ENCODE data around the gene WDR62.
"Not testable (repeated sequence)": the region's sequence is repeated elsewhere in the genome, so short reads cannot be mapped to it uniquely, and the experiment has no call there.

Gene WDR62

DNA sequence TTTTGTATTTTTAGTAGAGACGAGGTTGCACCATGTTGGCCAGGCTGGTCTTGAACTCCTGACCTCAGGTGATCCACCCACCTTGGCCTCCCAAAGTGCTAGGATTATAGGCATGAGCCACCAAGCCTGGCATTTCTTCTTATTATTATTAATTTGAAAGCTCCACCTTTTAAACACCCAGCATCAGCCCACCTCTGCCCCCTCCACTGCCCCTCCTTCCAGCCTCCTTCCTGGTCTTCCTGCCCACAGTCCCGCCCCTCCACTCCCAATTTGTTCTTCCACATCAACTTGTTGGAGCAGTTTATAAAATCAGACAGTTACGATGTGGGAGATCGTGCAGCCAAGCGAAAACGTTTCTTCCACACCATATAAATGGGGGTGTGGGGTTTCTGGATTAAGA, 14.2 kb upstream of the WDR62 start:
- FAIRE-seq = no peak

DNA sequence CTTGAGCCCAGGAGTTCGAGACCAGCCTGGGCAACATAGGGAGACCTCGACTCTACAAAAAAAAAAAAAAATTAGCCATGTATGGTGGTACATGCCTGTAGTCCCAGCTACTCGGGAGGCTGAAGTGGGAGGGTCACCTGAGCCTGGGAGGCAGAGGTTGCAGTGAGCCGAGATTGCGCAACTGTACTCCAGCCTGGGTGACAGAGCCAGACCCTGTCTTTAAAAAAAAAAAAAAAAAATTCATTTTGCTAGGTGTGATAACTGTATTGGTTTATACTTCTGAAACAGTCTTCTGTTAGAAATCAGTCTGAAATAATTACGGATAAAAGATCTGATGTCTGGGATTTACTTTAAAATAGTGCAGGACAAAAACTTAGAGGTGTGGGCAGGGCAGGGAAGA, 13.6 kb upstream of the WDR62 start:
- FAIRE-seq = not testable (repeated sequence)

DNA sequence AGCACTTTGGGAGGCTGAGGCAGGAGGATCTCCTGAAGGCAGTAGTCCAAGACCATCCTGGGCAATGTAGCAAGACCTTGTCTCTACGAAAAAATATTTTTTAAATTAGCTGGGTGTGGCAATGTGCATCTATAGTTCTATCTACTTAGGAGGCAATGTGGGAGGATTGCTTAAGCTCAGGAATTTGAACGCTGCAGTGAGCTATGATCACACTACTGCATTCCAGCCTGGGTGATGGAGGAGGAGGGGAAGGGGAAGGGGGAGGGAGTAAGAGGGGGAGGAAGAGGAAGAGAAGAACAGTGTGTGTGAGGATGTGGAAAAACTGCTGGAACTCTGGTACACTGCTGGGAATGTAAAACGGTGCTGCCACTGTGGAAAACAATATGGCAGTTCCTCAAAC, 12.9 kb upstream of the WDR62 start:
- no peak for FAIRE-seq

DNA sequence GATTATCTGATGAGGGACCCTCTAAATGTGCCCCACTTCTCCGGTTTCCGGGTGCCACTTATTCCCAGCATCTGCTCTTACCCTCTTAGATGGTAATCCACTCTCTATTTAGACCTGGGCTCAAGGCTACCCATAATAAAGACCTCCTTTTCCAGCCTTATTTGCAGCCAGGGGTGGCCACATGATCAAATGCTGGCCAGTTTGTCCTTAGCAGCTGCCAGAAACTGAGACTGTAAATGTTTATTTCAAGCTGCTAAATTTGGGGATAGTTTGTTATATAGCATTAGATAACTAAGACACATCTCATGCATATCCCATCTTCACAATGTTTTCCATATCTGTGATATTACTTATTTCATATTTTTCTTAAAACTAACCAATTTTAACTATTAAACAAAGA, 10.7 kb upstream of the WDR62 start:
- FAIRE-seq = no peak

DNA sequence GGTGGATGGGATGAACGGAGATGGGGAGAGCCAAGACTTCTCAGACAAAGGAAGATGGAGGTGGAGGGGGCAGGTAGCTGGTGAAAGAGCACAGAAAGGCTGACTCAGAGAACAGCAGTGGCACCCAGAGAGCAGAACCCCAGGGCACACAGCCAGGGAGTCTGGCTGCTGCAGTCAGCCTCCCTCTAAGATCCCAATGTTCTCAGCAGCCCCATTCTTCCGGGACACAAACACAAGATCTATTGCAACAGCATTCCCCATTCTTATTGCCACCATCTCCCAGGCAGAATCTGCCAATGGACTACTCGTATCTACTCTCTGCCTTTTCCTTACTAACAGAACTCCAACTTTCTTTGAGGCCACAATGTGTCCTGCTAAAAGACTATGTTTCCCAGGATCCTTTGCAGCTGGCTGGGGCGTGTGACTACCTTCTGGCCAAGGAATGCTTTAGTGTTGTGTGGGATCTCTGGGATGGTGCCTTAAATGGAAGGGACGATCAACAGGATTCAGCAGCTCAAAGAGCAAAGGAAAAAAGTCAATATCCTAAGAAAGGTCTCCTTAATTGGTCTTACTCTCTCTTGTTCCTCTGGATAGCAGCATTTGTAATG, 8.2 kb upstream of the WDR62 start:
- no peak for FAIRE-seq

DNA sequence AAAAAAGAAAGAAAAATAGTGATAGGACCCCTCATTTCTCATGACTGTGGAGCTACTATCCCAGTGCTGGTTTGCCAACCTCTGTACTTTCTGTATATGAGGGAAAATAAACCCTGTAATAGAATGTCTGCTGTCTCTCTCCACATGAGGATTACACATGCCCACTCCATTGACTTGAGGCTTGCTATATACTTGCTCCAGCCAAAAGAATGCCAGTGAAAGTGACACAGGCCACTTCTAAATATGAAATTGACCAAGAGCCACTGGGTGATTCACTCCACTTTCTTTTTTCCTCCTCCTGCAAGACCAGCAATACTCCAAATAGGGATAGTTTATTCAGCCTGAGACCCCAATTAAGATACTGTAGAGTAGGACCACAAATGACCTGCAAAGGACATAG, 6.9 kb upstream of the WDR62 start:
- FAIRE-seq = no peak

DNA sequence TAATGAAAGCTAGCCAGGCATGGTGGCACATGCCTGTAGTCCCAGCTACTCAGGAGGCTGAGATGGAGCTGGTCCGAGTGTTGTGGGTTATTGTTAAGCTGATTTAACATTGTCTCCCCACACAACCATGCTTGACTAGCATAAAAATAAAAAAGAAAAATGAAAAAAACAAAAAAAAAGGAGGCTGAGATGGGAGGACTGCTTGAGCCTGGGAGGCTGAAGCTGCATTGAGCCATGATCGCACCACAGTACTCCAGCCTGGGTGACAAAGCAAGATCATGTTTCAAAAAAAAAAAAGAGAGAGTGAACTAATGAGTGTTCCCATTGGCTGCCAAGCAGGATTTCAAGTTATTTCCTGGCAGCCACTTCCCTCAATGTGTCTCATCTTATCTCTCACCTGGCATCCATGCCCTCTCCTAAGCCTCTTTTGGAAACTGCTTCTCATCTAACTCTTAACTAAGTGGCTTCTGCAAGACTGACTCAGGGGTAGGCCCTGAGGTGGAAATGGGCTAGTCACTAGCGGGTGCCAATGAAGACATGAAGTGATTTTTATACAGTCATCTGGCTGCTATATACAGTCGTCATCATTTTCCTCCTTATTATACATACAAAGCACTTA, 5.5 kb upstream of the WDR62 start:
- FAIRE-seq = no peak

DNA sequence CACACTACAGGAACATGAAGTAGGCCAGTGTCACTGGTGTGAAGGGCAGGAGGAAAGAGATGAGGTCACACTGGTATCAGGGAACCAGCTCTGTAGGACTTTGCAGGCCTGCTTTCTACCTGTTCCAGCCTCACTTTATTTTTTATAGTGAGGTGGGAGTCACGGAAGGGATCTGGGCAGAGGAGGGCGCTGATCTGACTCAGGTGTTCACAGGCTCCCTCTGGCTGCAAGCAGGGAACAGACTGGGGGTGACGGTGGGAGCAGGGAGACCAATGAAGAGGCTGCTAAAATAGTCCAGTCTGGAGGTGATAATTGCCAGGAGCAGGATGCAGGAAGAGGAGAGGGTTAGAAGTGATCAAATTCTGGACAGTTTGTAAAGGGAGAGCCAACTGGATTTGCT, 3.5 kb upstream of the WDR62 start:
- no peak for FAIRE-seq

DNA sequence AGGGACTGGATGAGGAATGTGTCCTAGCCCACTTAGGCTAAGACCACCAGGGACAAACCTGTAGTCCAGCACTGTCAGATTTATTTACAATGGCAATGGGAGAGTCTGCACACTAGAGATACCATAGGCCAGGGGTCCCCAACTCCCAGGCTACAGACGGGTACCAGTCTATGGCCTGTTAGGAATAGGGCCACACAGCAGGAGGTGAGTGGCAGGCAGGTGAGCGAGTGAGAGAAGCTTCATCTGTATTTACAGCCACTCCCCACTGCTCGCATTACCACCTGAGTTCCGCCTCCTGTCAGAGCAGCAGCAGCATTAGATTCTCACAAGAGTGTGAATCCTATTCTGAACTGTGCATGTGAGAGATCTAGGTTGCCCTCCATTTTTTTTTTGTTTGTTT, 3.1 kb upstream of the WDR62 start:
- FAIRE-seq = no peak

DNA sequence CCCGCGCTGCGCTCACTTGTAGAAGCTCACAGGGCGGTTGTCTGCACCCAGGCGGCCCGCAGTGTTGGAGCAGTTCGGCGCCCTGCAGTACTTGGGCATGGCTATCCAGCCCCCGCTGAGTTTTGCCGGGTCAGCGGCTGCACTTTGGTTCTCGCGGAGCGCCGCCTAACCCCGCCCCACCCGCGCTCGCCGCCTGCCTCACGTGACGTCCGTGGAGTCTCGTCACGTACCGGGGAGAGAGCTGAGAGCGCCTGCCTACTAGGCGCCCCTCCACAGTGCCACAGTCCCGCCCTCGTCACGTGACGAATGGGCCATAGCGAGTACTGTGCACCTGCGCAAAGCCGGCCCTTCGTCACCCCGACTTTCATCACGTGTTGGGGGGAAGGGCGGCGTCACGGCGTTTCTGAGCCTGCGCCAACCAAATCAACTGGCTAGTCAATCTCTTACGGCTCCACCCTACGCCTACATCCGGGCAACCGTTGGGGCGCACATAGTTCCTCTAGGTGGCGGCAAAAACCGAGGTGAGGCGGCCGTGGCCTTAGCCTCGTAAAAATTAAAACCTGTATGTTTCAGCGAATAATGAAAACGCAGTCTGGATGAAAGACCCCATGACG, 471 bp upstream of the WDR62 start, which contains the start of gene THAP8:
THAP8 (minus strand) TSS at position 167 of the 614 bp plus-strand sequence; CDS start at position 99, 68 bp downstream.
- peak; percentile 71 for FAIRE-seq

DNA sequence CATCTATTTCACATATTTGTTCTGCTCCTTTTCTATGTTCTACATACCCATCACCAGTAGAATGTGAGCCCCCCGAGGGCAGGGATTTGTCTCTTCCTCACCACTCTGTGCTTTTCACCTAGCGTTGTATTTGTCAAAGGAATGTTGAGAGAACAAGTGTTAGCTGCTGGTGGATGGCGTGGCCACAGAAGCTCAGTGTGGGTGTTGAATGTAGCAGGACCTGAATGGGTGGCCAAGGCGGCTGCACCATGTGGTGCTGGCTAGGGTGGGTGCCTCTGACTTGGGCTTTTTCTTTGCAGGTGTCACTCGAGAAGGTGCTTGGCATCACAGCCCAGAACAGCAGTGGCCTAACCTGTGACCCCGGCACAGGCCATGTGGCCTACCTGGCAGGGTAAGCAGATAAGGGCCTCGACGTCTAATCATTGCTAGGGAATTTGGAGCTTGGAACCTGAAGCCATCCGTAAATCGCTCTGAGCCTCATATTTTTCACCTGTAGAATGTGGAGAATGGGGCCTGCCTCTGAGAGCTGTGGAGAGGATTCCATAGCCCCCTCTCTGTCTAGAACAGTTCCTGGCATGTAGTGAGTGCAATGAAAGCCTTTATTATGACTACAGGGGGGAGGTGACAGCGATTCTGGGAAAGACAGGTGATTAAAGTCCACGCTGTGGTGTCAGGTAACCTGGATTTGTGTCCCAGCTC, 3.9 kb downstream of the WDR62 start:
- no peak for FAIRE-seq

DNA sequence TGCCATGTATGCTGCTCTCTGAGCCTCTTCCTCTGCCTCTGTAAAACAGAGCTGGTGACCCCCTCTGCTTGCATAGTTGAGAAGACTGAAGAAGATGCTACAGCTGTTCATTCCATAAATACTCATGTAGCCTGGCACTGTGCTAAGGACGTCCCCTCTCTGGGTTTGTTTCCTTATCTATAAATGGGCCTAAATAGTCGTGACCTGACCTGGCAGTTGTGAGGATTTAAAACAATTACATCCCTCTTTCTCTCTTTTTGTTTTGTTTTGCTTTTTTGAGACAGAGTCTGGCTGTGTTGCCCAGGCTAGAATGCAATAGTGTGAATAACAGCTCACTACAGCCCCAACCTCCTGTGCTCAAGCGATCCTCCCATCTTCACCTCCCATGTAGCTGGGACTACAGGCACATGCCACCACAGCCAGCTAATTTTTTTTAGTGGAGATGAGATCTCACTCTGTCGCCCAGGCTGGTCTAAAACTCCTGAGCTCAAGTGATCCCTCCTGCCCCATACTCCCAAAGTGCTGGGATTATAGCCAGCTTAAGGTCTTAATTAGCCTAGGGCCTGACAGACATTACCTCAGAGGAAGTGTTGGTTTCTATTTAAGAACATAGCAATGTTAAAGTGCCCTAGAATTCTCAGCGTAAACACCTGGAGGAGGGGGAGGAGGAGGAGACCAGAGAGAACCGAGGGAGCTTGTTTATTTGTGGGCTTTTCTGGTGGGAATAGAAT, 4.6 kb downstream of the WDR62 start:
- no peak for FAIRE-seq

DNA sequence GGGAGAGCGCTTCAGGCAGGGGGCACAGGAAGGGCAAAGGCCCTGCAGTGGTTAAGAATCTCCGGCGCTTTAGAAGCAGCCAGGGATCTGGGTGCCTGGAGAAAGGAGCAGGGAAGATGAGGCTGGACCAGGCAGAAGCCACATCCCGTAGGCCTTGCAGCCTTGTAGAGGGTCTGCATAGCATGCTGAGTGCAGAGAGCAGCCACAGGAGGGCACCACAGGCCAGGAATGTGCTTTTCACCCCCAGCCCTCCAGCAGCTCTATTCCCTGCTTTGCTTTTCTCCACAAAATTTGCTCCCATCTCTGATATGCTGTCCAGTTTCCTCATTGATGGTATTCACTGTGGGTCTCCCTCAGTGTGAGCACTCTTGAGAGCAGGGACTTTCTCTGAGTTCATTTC, 5.7 kb downstream of the WDR62 start:
- no peak for FAIRE-seq

DNA sequence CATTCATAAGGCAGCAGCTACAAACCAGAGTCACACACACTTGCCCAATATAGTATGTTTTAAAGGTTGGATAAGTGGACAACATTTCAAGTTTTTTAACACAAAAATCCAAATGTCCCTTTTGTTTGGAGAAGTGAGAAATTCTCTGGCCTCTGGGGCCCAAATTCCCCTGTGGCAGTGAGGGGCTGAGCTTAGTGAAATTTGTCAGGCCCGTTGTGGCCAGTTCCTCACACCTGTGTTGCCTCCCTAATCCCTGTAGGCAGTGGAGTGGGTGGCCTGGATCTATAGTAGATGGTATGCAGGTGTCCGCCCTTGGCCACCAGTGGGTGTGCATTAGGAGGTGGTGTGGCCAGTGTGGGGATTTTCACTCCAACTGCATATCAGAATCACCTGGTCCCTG, 6.7 kb downstream of the WDR62 start:
- FAIRE-seq = no peak

DNA sequence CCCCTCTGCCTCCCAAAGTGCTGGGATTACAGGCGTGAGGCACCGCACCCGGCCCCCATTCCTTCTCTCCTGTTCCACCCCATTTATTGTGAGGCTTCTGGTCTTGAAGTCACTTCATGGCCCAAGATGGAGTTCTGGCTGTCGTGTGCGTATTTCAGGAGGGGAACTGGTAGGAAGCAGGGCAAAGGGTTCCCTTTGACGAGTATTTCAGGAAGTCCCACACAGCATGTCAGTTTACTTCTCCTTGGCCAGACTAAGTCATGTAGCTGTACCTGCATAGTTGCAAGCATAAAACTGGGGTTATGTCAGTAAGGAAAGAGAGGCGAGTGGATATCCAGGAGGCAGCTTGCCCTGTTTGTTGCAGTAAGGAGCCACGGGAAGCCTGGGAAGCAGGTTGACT, 10.1 kb downstream of the WDR62 start:
- FAIRE-seq = no peak

DNA sequence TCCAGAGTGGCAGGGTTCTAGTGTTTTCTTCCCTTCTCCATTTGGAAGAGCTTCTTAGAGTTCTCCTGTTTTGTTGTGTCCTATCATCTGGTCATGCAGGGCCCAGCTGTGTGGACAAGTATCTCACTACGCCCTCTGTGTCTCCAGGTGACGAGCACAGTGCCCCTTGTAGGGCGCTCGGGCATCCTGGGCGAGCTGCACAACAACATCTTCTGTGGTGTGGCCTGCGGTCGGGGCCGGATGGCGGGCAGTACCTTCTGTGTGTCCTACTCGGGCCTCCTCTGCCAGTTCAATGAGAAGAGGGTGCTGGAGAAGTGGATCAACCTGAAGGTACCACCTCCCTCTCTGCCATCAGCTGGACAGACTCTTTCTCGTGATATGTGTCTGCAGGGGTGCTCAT, 13.0 kb downstream of the WDR62 start:
- FAIRE-seq = no peak

DNA sequence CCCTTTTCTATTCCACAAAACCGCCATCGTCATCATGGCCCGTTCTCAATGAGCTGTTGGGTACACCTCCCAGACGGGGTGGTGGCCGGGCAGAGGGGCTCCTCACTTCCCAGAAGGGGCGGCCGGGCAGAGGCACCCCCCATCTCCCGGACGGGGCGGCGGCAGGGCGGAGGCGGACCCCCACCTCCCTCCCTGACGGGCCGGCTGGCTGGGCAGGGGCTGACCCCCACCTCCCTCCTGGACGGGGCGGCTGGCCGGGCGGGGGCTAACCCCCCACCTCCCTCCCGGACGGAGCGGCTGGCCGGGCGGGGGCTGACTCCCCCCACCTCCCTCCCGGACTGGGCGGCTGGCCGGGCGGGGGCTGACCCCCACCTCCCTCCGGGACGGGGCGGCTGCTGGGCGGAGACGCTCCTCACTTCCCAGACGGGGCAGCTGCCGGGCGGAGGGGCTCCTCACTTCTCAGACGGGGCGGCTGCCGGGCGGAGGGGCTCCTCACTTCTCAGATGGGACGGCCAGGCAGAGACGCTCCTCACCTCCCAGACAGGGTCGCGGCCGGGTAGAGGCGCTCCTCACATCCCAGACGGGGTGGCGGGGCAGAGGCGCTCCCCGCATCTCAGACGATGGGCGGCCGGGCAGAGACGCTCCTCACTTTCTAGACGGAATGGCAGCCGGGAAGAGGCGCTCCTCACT, 14.3 kb downstream of the WDR62 start:
- FAIRE-seq = not testable (repeated sequence)

DNA sequence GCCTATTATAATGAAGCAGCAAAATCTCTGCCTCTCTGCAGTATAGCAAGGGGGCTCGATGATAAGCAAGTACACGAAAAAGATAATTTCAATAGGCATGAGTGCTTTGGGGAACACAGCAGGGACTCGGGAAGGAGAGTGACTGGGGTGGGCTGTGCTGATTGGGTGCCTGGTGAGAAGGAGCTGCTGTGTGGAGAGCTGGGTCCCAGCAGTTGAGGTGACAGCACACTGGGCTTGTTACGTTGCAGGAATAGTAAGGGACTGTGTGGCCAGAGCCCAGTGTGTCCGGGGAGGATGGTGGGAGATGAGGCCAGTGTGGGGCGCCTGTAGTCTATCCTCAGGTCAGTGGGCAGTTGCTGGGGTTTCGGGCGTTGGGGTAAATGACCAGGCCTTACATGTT, 17.4 kb downstream of the WDR62 start:
- FAIRE-seq = no peak

DNA sequence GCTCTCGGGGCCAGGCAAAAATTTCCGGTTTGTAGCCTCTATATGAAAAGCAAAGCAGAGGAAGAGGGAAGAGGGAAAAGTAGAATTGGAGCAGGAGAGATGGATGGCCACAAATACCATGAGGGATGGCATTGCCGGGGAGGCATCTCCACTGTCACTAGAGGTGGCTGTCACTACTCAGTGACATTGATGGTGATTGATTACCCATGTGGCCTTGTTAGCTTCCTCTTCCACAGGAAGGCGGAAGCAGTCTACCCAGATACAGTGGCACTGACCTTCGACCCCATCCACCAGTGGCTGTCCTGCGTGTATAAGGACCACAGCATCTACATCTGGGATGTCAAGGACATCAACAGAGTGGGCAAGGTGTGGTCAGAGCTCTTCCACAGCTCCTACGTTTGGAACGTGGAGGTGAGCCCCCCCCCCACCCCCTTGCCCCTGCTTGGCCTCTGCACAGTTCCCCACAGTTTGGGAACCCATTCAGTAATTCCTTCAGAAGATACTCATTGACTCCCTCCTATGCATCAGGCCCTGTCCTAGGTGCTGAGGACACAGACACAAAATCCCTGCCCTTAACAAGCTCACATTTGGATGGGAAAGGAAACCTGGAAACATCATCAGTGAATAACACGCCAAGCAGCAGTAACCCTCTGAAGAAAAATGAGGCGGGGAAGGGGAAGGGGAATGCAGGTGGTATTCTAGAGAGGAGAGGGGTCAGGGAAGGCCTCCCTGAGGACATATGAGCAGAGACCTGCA, 18.6 kb downstream of the WDR62 start:
- FAIRE-seq = no peak

DNA sequence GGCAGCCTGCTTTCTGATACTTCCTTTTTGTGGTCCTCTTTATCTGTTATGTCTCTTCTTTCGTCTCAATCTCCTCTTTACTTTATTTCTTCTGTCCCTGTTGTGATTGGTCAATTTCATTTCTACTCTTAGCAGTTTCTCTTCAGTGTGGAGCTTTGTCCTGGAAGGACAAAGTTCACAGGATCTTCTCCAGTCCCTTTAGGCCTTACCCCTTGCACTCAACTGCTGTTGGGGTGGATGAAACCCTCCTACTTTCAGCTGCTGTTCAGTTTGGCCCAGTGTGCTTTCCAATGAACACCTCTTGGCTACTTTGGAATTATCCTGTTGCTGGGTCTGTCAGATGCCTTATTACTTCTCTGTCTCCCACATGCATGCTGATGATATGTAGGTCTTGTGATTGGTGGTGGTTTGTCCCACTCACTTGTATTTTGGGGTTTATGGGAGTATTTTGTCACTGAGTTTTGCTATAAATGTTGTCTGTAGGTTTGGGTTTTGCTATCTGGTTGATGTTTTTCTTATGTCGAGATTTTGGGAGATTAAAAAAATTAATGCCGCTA, 24.8 kb downstream of the WDR62 start:
- FAIRE-seq = no peak

DNA sequence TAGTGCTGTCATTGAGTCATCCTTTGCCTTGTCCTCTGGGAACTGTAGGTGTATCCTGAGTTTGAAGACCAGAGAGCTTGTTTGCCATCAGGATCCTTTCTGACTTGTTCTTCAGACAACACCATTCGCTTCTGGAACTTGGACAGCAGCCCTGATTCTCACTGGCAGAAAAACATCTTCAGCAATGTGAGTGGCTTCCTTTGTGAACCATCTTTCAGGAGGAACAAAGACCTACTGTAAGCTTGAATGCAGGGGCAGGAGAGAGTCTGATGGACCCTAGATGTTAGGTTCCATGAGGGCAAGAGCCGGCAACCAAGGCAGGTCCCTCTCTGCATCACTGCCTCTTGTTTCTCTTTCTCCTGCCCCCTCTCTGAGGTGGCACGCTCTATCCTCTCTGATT, 26.7 kb downstream of the WDR62 start:
- FAIRE-seq = no peak

DNA sequence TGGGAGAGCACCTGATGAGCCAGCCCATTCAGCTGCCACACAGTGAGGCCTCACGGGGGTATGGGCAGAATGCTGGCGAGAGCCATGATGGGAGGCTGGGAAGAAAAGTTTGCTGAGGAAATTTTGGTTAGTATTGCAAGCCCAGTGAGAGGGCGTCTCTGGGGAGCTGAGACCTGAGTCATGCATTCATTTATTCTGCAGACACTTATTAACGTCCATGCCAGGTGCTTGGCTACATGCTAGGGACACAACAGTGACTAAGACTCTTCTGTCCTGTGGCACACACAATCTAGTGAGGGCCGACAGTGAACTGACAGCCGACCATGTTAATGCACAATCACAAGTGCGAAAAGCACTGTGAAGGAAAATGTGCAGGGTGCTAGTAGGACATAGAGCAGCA, 27.2 kb downstream of the WDR62 start:
- no peak for FAIRE-seq

All from islet of Langerhans (tissue), 1 donor.